ENCODE measurements around the gene GPX2. TPM values are rescaled to one million over a fixed set of nuclear protein-coding genes. Genes with fewer than 3 reads are reported as not detected.

Gene GPX2
- total and polyA plus RNA-seq, 10 donors: 0.26 TPM; not detected in 9

DNA sequence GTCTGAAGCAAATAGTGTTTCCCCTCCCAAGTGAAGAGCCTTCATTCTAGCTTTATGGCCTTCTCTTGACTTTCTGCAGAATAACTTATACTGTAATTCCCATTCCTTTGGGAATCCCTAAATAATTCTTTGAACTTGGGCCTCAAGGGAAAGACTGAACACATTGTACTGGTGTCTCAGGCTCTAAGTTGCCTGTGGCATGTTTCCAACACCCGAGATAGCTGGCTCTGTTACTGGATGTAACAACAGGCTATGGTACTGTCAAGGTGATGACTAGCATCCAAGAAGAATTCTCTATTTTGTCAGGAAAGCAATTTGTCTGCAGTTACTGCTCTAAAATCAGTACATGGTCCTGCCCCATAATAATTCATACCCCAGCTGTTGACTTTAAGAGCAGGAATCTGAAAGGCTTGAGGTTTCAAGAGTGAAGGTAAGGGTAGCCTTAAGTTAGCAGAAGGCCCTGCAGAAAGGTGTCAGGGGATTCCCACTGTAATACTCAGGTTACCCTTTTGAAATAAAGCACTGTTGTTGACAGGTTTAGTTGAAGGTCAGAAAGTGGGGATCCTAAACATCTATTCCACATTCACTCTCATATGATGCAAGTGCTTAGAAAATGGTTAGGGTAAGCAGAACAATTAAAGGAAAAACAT is 5.2 kb downstream of the GPX2 start:
- H3K27ac ChIP-seq: peak overlapping the region in 1 of 8 donors; percentile 8
- H3K9me3 ChIP-seq: no peaks in the 10 kb centered on the region
- 82 to 86% (median 84%) methylated on average over 1 of the region's 1 CpG for WGBS, 5 donors
- intact Hi-C loops (cut with DNase I; ENCODE audit: low total_unique reads): no loop called here
- peaks cover 0 to 98% (median 29%) of the 10 kb centered on the region in 6 donors for H3K36me3 ChIP-seq
- no peak overlapping the region for H3K4me3 ChIP-seq
- no peaks in the 10 kb centered on the region for H3K27me3 ChIP-seq (replicated peaks in 1 of 7)
- no peak for DNase-seq
- H3K4me1 ChIP-seq: peaks cover 0 to 31% (median 5%) of the 10 kb centered on the region in 6 donors
- TF ChIP-seq, protein P1, sequence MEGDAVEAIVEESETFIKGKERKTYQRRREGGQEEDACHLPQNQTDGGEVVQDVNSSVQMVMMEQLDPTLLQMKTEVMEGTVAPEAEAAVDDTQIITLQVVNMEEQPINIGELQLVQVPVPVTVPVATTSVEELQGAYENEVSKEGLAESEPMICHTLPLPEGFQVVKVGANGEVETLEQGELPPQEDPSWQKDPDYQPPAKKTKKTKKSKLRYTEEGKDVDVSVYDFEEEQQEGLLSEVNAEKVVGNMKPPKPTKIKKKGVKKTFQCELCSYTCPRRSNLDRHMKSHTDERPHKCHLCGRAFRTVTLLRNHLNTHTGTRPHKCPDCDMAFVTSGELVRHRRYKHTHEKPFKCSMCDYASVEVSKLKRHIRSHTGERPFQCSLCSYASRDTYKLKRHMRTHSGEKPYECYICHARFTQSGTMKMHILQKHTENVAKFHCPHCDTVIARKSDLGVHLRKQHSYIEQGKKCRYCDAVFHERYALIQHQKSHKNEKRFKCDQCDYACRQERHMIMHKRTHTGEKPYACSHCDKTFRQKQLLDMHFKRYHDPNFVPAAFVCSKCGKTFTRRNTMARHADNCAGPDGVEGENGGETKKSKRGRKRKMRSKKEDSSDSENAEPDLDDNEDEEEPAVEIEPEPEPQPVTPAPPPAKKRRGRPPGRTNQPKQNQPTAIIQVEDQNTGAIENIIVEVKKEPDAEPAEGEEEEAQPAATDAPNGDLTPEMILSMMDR (IDR thresholded peaks at IDR 0.05 in 8 of 11, conservative IDR thresholded peaks at IDR 0.05 in 3 of 11): no peak
- no peak for TF ChIP-seq POLR2AphosphoS5 (IDR thresholded peaks at IDR 0.05)
- TF ChIP-seq POLR2A (IDR thresholded peaks at IDR 0.05): no peak

- no peak for DNase-seq
- peaks cover 0 to 40% (median 5%) of the 10 kb centered on the region in 6 donors for H3K4me1 ChIP-seq
- 71 to 79% (median 76%) methylated on average over 2 of the region's 2 CpGs for WGBS, 5 donors
- intact Hi-C loops (cut with DNase I; ENCODE audit: low total_unique reads): no loop called here
- no peaks in the 10 kb centered on the region for H3K9me3 ChIP-seq
- H3K27ac ChIP-seq: peak overlapping the region in 3 of 8 donors; percentile 7 to 37 (median 11)
- H3K4me3 ChIP-seq: no peak overlapping the region
- TF ChIP-seq POLR2AphosphoS5 (IDR thresholded peaks at IDR 0.05) (no peak), POLR2A (IDR thresholded peaks at IDR 0.05) (no peak)
- TF ChIP-seq, protein P1 (IDR thresholded peaks at IDR 0.05 in 8 of 11, conservative IDR thresholded peaks at IDR 0.05 in 3 of 11): no peak
- H3K27me3 ChIP-seq (replicated peaks in 1 of 7): no peaks in the 10 kb centered on the region
- peaks cover 0 to 98% (median 42%) of the 10 kb centered on the region in 6 donors for H3K36me3 ChIP-seq
These were observed 7.0 kb downstream of the GPX2 start for GRCh38 chr14:64935508-64935907.

- Histone ChIP-seq H3K4me3 (no peak overlapping the region), H3K27me3 (replicated peaks in 1 of 7) (no peaks in the 10 kb centered on the region), H3K36me3 (peaks cover 0 to 98% (median 46%) of the 10 kb centered on the region in 6 donors), H3K4me1 (peaks cover 0 to 47% (median 10%) of the 10 kb centered on the region in 6 donors), H3K9me3 (no peaks in the 10 kb centered on the region), H3K27ac (peak overlapping the region in 1 of 8 donors; percentile 37)
- WGBS, 5 donors: 60 to 71% (median 67%) methylated on average over 1 of the region's 1 CpG
- intact Hi-C loops (cut with DNase I; ENCODE audit: low total_unique reads): no loop called here
- DNase-seq: no peak
- TF ChIP-seq, protein P1 (IDR thresholded peaks at IDR 0.05 in 8 of 11, conservative IDR thresholded peaks at IDR 0.05 in 3 of 11): no peak
- no peak for TF ChIP-seq POLR2AphosphoS5 (IDR thresholded peaks at IDR 0.05)
- TF ChIP-seq POLR2A (IDR thresholded peaks at IDR 0.05): no peak
These were observed 8.1 kb downstream of the GPX2 start for GRCh38 chr14:64934338-64934929.

DNA sequence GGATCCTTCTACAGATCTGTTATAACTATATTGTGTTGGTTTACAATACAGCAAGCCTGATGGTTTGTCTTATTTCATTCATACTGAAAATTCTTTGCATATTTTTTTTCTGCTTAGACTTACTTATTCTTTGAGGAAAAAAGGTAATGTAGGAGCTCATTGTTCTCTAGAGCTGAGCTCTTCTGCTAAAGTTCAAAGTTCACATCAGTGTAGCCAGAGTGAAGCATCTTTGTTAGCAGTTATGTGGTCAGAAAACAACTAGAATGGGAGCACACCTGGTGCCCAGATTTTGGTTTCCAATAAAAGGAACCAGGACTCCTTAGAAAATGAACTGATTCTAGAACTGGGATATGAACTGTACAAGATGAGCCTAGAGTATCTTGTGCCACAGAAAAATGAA is 10.3 kb downstream of the GPX2 start:
- Histone ChIP-seq H3K27me3 (replicated peaks in 1 of 7) (no peaks in the 10 kb centered on the region), H3K4me1 (peaks cover 13 to 69% (median 29%) of the 10 kb centered on the region in 6 donors), H3K27ac (no peak overlapping the region)

More for the DNA sequence above, 10.3 kb downstream of the GPX2 start:
- Histone ChIP-seq H3K36me3 (peaks cover 0 to 98% (median 48%) of the 10 kb centered on the region in 6 donors), H3K4me3 (no peak overlapping the region), H3K9me3 (no peaks in the 10 kb centered on the region)
- intact Hi-C loops (cut with DNase I; ENCODE audit: low total_unique reads): no loop called here
- DNase-seq: no peak
- no peak for TF ChIP-seq POLR2AphosphoS5 (IDR thresholded peaks at IDR 0.05)
- TF ChIP-seq, protein P1 (IDR thresholded peaks at IDR 0.05 in 8 of 11, conservative IDR thresholded peaks at IDR 0.05 in 3 of 11): no peak
- TF ChIP-seq POLR2A (IDR thresholded peaks at IDR 0.05): no peak
